Measurements from ENCODE around the gene KRT39.

Gene KRT39

DNA sequence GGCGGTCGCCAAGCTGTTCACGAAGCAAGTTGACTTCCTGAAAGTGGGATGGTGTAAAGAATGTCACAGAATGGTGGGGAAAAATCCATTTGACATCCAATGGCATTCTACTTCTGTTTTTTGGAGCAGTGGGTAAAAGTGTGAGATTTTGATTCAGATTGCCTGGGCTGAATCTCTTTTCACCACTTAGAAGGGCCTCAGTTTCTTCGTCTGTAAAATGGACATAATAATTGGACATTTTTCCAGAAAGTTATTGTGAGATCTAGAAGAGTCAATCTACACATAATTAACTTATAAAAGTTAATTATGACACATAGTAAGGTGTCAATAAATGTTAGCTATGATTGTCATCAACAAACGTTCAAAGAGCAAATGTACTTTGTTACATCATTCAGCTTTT lies 14.4 kb upstream of the KRT39 start:
- TF ChIP-seq, protein P1, sequence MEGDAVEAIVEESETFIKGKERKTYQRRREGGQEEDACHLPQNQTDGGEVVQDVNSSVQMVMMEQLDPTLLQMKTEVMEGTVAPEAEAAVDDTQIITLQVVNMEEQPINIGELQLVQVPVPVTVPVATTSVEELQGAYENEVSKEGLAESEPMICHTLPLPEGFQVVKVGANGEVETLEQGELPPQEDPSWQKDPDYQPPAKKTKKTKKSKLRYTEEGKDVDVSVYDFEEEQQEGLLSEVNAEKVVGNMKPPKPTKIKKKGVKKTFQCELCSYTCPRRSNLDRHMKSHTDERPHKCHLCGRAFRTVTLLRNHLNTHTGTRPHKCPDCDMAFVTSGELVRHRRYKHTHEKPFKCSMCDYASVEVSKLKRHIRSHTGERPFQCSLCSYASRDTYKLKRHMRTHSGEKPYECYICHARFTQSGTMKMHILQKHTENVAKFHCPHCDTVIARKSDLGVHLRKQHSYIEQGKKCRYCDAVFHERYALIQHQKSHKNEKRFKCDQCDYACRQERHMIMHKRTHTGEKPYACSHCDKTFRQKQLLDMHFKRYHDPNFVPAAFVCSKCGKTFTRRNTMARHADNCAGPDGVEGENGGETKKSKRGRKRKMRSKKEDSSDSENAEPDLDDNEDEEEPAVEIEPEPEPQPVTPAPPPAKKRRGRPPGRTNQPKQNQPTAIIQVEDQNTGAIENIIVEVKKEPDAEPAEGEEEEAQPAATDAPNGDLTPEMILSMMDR (IDR thresholded peaks at IDR 0.05; ENCODE audit: low read depth, low read length), result no peak
- H3K4me3 ChIP-seq (ENCODE audit: low read depth, low read length), result no peak overlapping the region

DNA sequence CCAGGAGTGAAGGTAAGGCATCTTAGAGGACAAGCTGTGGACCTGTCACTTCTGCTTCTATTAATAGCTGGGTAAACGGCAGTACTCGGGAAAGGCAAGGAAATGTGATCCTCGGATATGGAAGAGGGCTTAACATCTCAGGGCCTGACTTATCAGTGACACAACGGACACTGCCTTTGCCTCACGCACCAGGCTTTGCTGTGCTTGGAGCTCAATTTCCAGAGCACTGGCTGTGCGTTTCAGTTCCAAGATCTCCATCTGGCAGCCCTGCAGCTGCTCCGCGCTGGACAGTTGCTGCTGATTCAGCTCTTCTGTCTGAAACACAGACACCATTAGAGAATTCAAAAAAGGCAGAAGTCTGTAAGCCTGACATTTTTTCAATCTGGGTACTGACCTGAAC lies 13.8 kb upstream of the KRT39 start:
- TF ChIP-seq, protein P1 (IDR thresholded peaks at IDR 0.05; ENCODE audit: low read depth, low read length), result no peak
- H3K4me3 ChIP-seq (ENCODE audit: low read depth, low read length), result no peak overlapping the region

DNA sequence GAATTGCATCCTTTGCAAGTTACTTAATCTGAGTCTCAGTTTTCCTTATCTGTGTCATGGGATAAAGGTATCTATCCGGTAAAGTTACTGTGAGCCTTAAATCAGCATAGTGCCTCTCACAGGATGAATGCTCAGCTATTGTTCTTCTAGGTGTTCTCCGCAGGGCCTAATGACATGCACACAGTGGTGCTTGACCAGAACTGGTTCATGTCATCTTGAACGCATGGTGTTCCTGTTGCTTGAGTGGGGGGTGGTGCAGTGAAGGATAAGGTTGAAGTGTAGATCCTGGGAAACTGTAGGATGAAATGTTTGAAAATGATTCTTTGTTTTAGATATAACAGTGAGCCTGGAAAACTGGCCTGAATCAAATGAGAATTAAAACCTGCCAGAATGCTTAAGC lies 13.4 kb upstream of the KRT39 start:
- TF ChIP-seq, protein P1 (IDR thresholded peaks at IDR 0.05; ENCODE audit: low read depth, low read length), result no peak

DNA sequence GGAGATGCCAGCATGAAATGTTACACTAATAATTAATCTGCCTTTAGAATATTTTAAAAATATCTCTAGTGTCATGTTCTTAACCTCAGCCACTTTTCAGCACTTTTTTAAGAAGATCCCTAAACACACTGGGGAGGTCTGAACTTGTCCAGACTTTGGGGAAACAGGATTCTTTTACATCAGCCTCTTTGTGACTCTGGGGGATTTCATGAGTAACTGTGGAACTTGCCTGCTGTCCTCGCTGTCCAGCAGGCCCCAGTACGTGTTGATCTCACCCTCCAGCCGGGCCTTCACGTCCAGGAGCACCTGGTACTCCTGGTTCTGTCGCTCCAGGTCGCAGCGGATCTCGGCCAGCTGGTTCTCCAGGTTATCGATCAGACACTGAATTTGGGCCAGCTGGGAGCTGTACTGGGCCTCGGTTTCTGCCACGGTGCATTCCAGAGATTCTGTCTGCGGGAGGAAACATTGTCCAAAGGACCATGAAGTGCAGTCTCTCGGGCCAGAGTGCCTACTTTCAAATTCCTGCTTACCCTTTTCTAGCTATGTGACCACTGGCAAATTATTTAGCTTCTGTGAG lies 11.9 kb upstream of the KRT39 start:
- no peak overlapping the region for H3K4me3 ChIP-seq (ENCODE audit: low read depth, low read length)
- TF ChIP-seq, protein P1 (IDR thresholded peaks at IDR 0.05; ENCODE audit: low read depth, low read length), result no peak

More for the DNA sequence above, 13.4 kb upstream of the KRT39 start:
- no peak overlapping the region for H3K4me3 ChIP-seq (ENCODE audit: low read depth, low read length)

DNA sequence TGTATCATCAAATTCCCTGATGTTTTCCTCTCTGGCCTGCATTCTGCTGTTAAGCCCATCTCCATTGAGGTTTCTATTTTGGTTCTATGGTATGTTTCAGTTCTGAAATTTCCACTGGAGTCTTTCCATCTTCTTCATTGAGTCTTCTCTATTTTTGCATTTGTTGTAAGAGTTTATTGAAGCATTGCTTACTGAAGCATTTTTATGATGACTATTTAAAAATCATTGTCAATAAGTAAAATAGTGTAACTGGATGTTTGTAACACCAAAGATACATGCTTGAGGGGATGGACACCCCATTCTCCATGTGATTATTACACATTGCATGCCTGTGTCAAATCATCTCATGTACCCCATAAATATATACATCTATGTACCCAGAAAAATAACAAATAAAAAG lies 8.8 kb upstream of the KRT39 start:
- no peak overlapping the region for H3K4me3 ChIP-seq (ENCODE audit: low read depth, low read length)
- TF ChIP-seq, protein P1 (IDR thresholded peaks at IDR 0.05; ENCODE audit: low read depth, low read length), result no peak

DNA sequence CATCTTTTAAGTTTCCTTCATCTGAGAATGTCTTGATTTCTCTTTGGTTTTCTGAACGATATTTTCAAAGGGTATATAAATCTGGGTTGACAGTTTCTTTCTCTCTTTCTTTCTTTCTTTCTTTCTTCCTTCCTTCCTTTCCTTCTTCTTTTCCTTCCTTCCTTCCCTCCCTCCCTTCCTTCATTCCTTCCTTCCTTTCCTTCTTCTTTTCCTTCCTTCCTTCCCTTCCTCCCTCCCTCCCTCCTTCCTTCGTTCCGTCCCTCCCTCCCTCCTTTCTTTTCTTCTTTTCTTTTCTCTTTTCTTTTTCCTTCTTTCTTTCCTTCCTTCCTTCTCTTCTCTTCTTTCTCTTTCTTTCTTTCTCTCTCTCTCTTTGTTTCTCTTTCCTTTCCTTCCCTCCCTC lies 7.6 kb upstream of the KRT39 start:
- H3K4me3 ChIP-seq (ENCODE audit: low read depth, low read length), result no peak overlapping the region
- TF ChIP-seq, protein P1 (IDR thresholded peaks at IDR 0.05; ENCODE audit: low read depth, low read length), result no peak

DNA sequence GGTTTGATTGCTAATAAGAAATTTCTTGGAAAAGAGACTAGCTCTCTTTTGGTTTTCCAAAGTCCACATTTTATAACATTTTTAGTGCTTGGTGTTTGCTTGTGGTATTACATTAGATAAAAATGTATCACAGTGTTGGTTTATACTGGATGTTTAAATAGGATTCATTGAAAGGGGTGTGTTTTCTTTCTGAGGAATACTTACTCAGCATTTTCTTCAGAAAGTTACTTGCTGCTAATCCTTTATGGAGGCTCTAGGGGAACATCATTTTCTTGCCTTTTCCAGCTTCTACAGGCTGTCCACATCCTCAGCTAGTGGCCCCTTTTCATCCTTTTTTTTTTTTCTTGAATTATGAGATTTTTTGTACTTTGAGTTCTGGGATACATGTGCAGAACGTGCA lies 834 bp upstream of the KRT39 start:
- H3K4me3 ChIP-seq (ENCODE audit: low read depth, low read length), result no peak overlapping the region
- TF ChIP-seq, protein P1 (IDR thresholded peaks at IDR 0.05; ENCODE audit: low read depth, low read length), result no peak
